Dendritic cell treated with granulocyte-macrophage colony-stimulating factor and Interleukin-4, amounts not matched to agents 40 ng/mL and 50 ng/mL, for 4 days (primary cell): ENCODE data around the gene XAF1.
A peak's percentile ranks its signal among the peaks of the same experiment; 100 is the strongest.

Experiments used
- H3K27ac Mint-ChIP-seq: one replicate; pipeline ENCODE4 v1.8.0; 2022; ENCODE audit warnings: mild to moderate bottlenecking, mixed read lengths
- H3K27me3 Mint-ChIP-seq: one replicate; pipeline ENCODE4 v1.8.0; 2022; ENCODE audit warnings: mild to moderate bottlenecking, mixed read lengths
- H3K36me3 Mint-ChIP-seq: one replicate; pipeline ENCODE4 v1.8.0; 2022; ENCODE audit warnings: low read depth, mixed read lengths
- H3K4me1 Mint-ChIP-seq: one replicate; pipeline ENCODE4 v1.8.0; 2022; ENCODE audit warnings: low read depth, mixed read lengths
- H3K4me3 Mint-ChIP-seq: one replicate; pipeline ENCODE4 v1.8.0; 2022; ENCODE audit warnings: mild to moderate bottlenecking, moderate library complexity, mixed read lengths
- H3K9me3 Mint-ChIP-seq: one replicate; pipeline ENCODE4 v1.8.0; 2022; ENCODE audit warnings: mixed read lengths
- intact Hi-C: fragments of 100-400 bp; cut with micrococcal nuclease; formaldehyde crosslinking; loops from one replicate; pipeline ENCODE4 v1.15.0; 2022

Gene XAF1, protein sequence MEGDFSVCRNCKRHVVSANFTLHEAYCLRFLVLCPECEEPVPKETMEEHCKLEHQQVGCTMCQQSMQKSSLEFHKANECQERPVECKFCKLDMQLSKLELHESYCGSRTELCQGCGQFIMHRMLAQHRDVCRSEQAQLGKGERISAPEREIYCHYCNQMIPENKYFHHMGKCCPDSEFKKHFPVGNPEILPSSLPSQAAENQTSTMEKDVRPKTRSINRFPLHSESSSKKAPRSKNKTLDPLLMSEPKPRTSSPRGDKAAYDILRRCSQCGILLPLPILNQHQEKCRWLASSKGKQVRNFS

GRCh38 chr17:6755731-6756184 lies at the start of gene XAF1:
XAF1 (plus strand) TSS chr17:6756046; CDS start chr17:6756079, 33 bp downstream.
- Mint-ChIP-seq H3K36me3 (peaks cover 50% of the 10 kb centered on the region), H3K9me3 (no peaks in the 10 kb centered on the region), H3K27me3 (no peaks in the 10 kb centered on the region), H3K4me1 (peaks cover 64% of the 10 kb centered on the region), H3K4me3 (peak within 1 kb of the TSS; percentile 88), H3K27ac (peak within 1 kb of the TSS; percentile 97)
- intact Hi-C loops: loop anchor here (10.0 kb wide), 1 partner anchor 91 kb away; no protein-coding TSS in a partner anchor

- peaks cover 25% of the 10 kb centered on the region for H3K27me3 Mint-ChIP-seq
- no peaks in the 10 kb centered on the region for H3K36me3 Mint-ChIP-seq
- peaks cover 7% of the 10 kb centered on the region for H3K4me1 Mint-ChIP-seq
- no peak overlapping the region for H3K4me3 Mint-ChIP-seq
- H3K9me3 Mint-ChIP-seq: no peaks in the 10 kb centered on the region
- intact Hi-C loops: no loop called here
- no peak overlapping the region for H3K27ac Mint-ChIP-seq
Measured at GRCh38 chr17:6706499-6706898, 49.3 kb upstream of the XAF1 start.

DNA sequence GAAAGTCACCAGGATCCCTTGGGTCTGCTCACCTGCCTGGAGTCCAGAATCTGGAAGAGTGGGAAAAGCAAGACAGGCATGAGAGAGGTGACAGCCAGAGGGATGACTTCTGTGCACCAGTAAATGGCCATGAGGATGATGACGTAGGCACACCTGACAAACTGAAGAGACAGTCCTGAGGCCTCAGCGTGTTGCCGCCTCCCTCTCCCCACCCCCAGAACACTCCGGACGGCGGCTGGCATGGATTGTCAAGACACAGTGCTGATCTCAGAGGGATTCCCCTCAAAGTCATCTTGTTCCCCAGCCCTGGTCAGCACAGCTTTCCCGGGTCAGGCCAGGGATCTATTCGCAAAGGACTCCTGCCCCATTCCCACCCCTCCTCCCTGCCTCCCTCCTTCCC lies 48.9 kb upstream of the XAF1 start:
- no peaks in the 10 kb centered on the region for H3K9me3 Mint-ChIP-seq
- H3K4me1 Mint-ChIP-seq: peaks cover 12% of the 10 kb centered on the region
- H3K4me3 Mint-ChIP-seq: no peak overlapping the region
- H3K27ac Mint-ChIP-seq: no peak overlapping the region
- intact Hi-C loops: no loop called here
- H3K27me3 Mint-ChIP-seq: peaks cover 28% of the 10 kb centered on the region
- no peaks in the 10 kb centered on the region for H3K36me3 Mint-ChIP-seq

GRCh38 chr17:6708357-6708961 lies 47.4 kb upstream of the XAF1 start:
- Mint-ChIP-seq H3K27ac (no peak overlapping the region), H3K27me3 (peaks cover 36% of the 10 kb centered on the region), H3K4me3 (no peak overlapping the region), H3K9me3 (no peaks in the 10 kb centered on the region), H3K4me1 (peaks cover 27% of the 10 kb centered on the region), H3K36me3 (no peaks in the 10 kb centered on the region)
- intact Hi-C loops: no loop called here

- H3K27ac Mint-ChIP-seq: no peak overlapping the region
- H3K4me3 Mint-ChIP-seq: no peak overlapping the region
- H3K27me3 Mint-ChIP-seq: peaks cover 48% of the 10 kb centered on the region
- no peaks in the 10 kb centered on the region for H3K9me3 Mint-ChIP-seq
- no peaks in the 10 kb centered on the region for H3K36me3 Mint-ChIP-seq
- intact Hi-C loops: no loop called here
- H3K4me1 Mint-ChIP-seq: peaks cover 34% of the 10 kb centered on the region
Measured at GRCh38 chr17:6710317-6710716, 45.5 kb upstream of the XAF1 start.

DNA sequence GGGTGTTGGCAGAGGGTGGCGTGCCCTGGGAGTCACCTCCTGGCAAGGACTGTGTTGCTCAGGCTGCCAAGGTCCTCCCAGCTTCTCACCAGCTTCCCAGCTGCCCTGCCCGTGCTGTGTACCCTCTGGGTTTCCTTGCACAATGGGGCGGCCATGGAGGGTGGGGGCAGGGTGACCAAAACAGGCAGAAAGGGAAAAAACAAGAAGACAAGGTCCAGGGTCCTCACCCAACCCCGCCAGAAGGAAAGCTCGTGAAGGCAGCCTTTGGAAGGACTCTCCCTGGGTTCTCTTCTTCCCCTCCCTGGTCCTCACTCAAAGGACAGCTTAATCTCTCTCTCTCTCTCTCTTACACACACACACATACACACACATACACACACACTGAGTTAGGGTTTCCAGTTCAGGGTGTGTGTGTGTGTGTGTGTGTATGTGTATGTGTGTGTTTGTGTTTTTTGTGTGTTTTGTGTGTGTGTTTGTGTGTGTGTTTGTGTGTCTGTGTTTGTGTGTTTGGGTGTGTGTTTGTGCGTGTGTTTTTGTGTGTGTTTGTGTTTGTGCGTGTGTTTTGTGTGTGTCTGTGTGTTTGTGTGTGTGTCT lies 44.7 kb upstream of the XAF1 start:
- Mint-ChIP-seq H3K4me3 (no peak overlapping the region), H3K27me3 (peaks cover 54% of the 10 kb centered on the region), H3K9me3 (no peaks in the 10 kb centered on the region), H3K27ac (peak overlapping the region; percentile 29), H3K36me3 (no peaks in the 10 kb centered on the region), H3K4me1 (peaks cover 34% of the 10 kb centered on the region)
- intact Hi-C loops: no loop called here

GRCh38 chr17:6711681-6712057 lies 44.2 kb upstream of the XAF1 start:
- Mint-ChIP-seq H3K27me3 (peaks cover 54% of the 10 kb centered on the region), H3K4me3 (no peak overlapping the region), H3K4me1 (peaks cover 34% of the 10 kb centered on the region), H3K9me3 (no peaks in the 10 kb centered on the region), H3K36me3 (no peaks in the 10 kb centered on the region), H3K27ac (peak overlapping the region; percentile 29)
- intact Hi-C loops: no loop called here

GRCh38 chr17:6712058-6712853 lies 43.6 kb upstream of the XAF1 start:
- Mint-ChIP-seq H3K36me3 (no peaks in the 10 kb centered on the region), H3K27ac (no peak overlapping the region), H3K4me1 (peaks cover 34% of the 10 kb centered on the region), H3K4me3 (no peak overlapping the region), H3K27me3 (peaks cover 52% of the 10 kb centered on the region), H3K9me3 (no peaks in the 10 kb centered on the region)
- intact Hi-C loops: no loop called here

DNA sequence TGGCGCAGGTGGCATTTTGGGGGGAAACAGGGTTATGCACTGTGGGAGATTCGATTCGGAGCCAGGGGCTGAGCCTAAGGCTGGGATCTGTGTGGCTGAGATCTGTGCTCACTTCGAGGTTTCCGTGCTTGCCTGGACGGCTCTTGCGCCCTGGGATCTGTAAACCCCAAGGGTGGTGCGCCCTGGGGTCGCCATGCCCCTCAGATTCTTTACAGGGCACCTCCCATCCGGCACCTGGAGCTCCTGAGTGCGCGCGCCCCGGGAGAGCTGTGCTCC lies 43.1 kb upstream of the XAF1 start:
- intact Hi-C loops: no loop called here
- H3K27me3 Mint-ChIP-seq: peaks cover 51% of the 10 kb centered on the region
- H3K27ac Mint-ChIP-seq: no peak overlapping the region
- no peaks in the 10 kb centered on the region for H3K36me3 Mint-ChIP-seq
- no peaks in the 10 kb centered on the region for H3K9me3 Mint-ChIP-seq
- peaks cover 34% of the 10 kb centered on the region for H3K4me1 Mint-ChIP-seq
- H3K4me3 Mint-ChIP-seq: peak overlapping the region; percentile 67

DNA sequence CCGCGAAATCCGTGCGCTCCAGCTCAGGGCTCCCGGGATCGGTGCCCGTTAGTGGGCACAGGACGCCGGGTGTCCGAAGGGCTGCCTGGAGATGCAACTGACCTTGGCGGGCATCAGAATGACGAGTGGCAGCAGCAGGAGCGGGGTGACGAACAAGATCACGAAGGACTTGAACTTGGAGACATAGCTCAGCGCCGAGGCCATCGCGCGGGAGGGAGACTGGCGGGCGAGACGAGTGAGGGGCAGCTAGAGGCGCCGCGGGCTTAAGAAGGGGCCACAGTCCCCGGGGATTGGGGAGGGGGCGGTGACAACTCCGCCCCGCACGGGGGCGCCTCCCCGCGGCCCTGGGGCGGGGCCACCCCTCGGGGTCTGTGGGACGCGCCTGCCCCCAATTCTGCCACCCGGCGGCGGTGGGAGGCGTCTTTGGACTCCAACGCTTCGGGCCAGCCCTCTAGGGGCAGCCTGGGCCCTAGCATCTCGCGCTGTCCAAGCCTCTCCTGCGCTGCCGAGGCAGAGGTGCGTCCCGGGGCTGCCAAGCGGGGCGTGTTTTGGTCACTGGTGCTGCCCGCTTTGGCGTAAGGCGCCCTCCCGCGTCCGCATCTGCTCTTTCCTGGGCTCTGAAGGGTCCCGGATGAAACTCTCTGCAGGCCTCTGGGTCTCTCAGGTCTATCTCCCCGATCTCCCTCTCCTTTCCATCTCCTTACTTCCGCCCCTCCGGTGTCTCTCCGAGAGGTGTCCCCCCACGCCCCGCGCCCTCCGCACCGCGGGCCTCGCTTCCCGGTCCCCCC lies 42.5 kb upstream of the XAF1 start, which contains the start of gene SLC13A5:
SLC13A5 (minus strand) TSS at position 240 of the 788 bp plus-strand sequence; CDS start at position 204, 36 bp downstream.
- Mint-ChIP-seq H3K27me3 (peaks cover 52% of the 10 kb centered on the region), H3K27ac (no peak within 1 kb of the TSS), H3K4me1 (peaks cover 34% of the 10 kb centered on the region), H3K9me3 (no peaks in the 10 kb centered on the region), H3K36me3 (no peaks in the 10 kb centered on the region), H3K4me3 (peak within 1 kb of the TSS; percentile 67)
- intact Hi-C loops: no loop called here

DNA sequence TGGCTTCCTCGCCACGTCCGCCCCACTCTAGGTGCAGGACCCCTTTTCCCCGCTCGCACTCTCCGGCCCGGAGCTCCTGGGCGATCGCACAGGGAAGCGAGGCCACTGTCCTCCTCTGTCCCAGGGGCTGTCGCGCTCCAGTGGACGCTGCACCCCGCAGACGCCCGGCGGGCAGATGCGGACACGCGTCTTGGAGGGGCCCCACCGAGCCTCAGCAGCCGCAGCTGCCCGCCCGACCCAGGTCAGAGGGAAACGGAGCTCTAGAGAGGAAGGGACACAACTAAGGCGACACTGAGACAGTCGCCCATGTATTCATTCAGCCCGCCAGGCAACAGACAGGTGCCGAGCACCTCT lies 42.0 kb upstream of the XAF1 start:
- peaks cover 34% of the 10 kb centered on the region for H3K4me1 Mint-ChIP-seq
- intact Hi-C loops: no loop called here
- peaks cover 51% of the 10 kb centered on the region for H3K27me3 Mint-ChIP-seq
- H3K27ac Mint-ChIP-seq: no peak overlapping the region
- no peaks in the 10 kb centered on the region for H3K9me3 Mint-ChIP-seq
- H3K36me3 Mint-ChIP-seq: no peaks in the 10 kb centered on the region
- H3K4me3 Mint-ChIP-seq: peak overlapping the region; percentile 48

DNA sequence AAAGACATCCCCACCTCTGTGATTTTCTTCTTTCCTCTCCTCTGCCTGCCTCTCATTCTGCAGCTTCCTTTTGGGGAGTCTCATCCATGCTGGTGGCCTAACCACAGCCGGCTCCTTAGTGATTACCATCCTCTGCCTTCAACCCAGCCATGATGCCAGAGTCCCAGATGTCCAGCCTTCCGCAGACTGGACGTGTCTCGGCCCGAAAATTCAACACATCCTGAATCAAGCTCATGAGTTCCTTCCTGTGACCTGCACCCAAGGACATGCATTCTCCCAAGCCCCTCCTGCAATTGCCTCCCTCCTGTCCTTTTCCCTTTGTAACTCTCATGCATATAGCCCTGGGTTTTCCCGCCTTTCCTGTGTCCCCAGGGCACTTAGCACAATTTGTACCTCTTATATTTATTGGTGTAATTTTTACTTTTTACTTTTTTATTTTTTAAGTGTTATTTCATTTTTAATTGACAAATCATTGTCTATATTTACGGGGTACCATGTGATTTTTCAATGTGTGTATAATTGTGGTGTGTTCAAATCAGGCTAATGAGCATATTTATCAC lies 41.5 kb upstream of the XAF1 start:
- H3K4me3 Mint-ChIP-seq: no peak overlapping the region
- intact Hi-C loops: no loop called here
- H3K36me3 Mint-ChIP-seq: no peaks in the 10 kb centered on the region
- peaks cover 55% of the 10 kb centered on the region for H3K27me3 Mint-ChIP-seq
- peaks cover 34% of the 10 kb centered on the region for H3K4me1 Mint-ChIP-seq
- H3K9me3 Mint-ChIP-seq: no peaks in the 10 kb centered on the region
- no peak overlapping the region for H3K27ac Mint-ChIP-seq

GRCh38 chr17:6716736-6717135 lies 39.1 kb upstream of the XAF1 start:
- H3K9me3 Mint-ChIP-seq: no peaks in the 10 kb centered on the region
- no peaks in the 10 kb centered on the region for H3K36me3 Mint-ChIP-seq
- intact Hi-C loops: no loop called here
- H3K4me3 Mint-ChIP-seq: no peak overlapping the region
- H3K27me3 Mint-ChIP-seq: peaks cover 72% of the 10 kb centered on the region
- no peak overlapping the region for H3K27ac Mint-ChIP-seq
- peaks cover 25% of the 10 kb centered on the region for H3K4me1 Mint-ChIP-seq
